ENCODE results near the gene PRKCA. TPM values are rescaled to one million over a fixed set of nuclear protein-coding genes. Genes with fewer than 3 reads are reported as not detected.

The PRKCA gene
- total and polyA plus RNA-seq, 9 of the 15 experiments (the other 6 are each of a cell fraction or from before 2014, with no cell fraction given): 3.2 to 33.0 (median 17.8) TPM

GRCh38 chr17:66829386-66829864, 527.0 kb downstream of the PRKCA start:
- H3K4me1 ChIP-seq (replicated peaks in 1 of 2; ENCODE audit: control insufficient read depth in 2 of 2, insufficient read depth in 2 of 2, low read length in 2 of 2): no peaks in the 10 kb centered on the region
- in situ Hi-C loops (cut with MboI): no loop called here
- H3K4me3 ChIP-seq: no peak overlapping the region
- H3K36me3 ChIP-seq (ENCODE audit: control insufficient read depth, insufficient read depth, low read length): no peaks in the 10 kb centered on the region
- no peaks in the 10 kb centered on the region for H3K9me3 ChIP-seq (replicated peaks; ENCODE audit: control insufficient read depth, insufficient read depth, low read depth, low read length)
- intact Hi-C loops (cut with micrococcal nuclease): no loop called here
- peak; percentile 87 for ATAC-seq
- BruUV-seq (replicated peaks): no TSS peak
- H3K27ac ChIP-seq (ENCODE audit: extremely low read depth, low read depth, low read length): no peak overlapping the region
- peaks cover 3 to 48% of the 10 kb centered on the region in 2 experiments; a peak in 4 of 5 replicates for H3K27me3 ChIP-seq (ENCODE audit: control insufficient read depth in 2 of 2, insufficient read depth in 2 of 2, low read length in 2 of 2)
- H3K79me2 ChIP-seq (ENCODE audit: control insufficient read depth, insufficient read depth, low read length): no peaks in the 10 kb centered on the region
- peak; percentile 44 for FAIRE-seq
- no peak overlapping the region for H3K9ac ChIP-seq (ENCODE audit: insufficient read depth in 1 of 2, low read depth in 2 of 2, low read length in 2 of 2)
- WGBS (ENCODE audit: insufficient coverage, low coverage, missing lambda C conversion rate): 11% methylated on average over 18 of the region's 18 CpGs
- H3K4me2 ChIP-seq (ENCODE audit: insufficient read depth, low read length): no peak overlapping the region
- CTCF ChIA-PET (ENCODE audit: low intra/inter-chr PET ratio): no interaction called here
- POLR2A ChIA-PET: no interaction called here
- peaks cover 10% of the 10 kb centered on the region for H4K20me1 ChIP-seq (replicated peaks; ENCODE audit: control insufficient read depth, insufficient read depth, low read length)
- H2AFZ ChIP-seq (ENCODE audit: low read depth, low read length): no peak overlapping the region
- peak; percentile 34 to 45 (median 39) for DNase-seq (ENCODE audit: extremely low read depth in 1 of 4, low spot score in 3 of 4)
- H3K9me1 ChIP-seq (ENCODE audit: control insufficient read depth, insufficient read depth, low read length): no peaks in the 10 kb centered on the region
- TF ChIP-seq CC2D1A (IDR thresholded peaks at IDR 0.05): no peak
- TF ChIP-seq ZNF766 (CRISPR knock-in tag; conservative IDR thresholded peaks at IDR 0.05): 0 out of 2 replicates have a peak, but pooled peaks have one; percentile 59
- TF ChIP-seq U2AF1 (optimal IDR thresholded peaks at IDR 0.05; ENCODE audit: low read depth, low read length): no peak
- TF ChIP-seq SNAPC5 (CRISPR knock-in tag; IDR thresholded peaks at IDR 0.05): no peak
- TF ChIP-seq SREBF1 (IDR thresholded peaks at IDR 0.05; ENCODE audit: borderline replicate concordance, low read depth, low read length): no peak
- no peak for TF ChIP-seq ZNF408 (CRISPR knock-in tag; IDR thresholded peaks at IDR 0.05; ENCODE audit: low read depth)
- TF ChIP-seq ZNF384 (IDR thresholded peaks at IDR 0.05; ENCODE audit: low read depth, low read length): no peak
- no peak for TF ChIP-seq KLF10 (CRISPR knock-in tag; IDR thresholded peaks at IDR 0.05)
- no peak for TF ChIP-seq CBX8 (IDR thresholded peaks at IDR 0.05; ENCODE audit: borderline replicate concordance, extremely low read depth, low read depth, low read length, poor library complexity, severe bottlenecking)
- TF ChIP-seq DMBX1 (CRISPR knock-in tag; IDR thresholded peaks at IDR 0.05; ENCODE audit: borderline replicate concordance): no peak
- TF ChIP-seq HCFC1 (IDR thresholded peaks at IDR 0.05; ENCODE audit: low read depth, low read length): no peak
- TF ChIP-seq, protein P1, sequence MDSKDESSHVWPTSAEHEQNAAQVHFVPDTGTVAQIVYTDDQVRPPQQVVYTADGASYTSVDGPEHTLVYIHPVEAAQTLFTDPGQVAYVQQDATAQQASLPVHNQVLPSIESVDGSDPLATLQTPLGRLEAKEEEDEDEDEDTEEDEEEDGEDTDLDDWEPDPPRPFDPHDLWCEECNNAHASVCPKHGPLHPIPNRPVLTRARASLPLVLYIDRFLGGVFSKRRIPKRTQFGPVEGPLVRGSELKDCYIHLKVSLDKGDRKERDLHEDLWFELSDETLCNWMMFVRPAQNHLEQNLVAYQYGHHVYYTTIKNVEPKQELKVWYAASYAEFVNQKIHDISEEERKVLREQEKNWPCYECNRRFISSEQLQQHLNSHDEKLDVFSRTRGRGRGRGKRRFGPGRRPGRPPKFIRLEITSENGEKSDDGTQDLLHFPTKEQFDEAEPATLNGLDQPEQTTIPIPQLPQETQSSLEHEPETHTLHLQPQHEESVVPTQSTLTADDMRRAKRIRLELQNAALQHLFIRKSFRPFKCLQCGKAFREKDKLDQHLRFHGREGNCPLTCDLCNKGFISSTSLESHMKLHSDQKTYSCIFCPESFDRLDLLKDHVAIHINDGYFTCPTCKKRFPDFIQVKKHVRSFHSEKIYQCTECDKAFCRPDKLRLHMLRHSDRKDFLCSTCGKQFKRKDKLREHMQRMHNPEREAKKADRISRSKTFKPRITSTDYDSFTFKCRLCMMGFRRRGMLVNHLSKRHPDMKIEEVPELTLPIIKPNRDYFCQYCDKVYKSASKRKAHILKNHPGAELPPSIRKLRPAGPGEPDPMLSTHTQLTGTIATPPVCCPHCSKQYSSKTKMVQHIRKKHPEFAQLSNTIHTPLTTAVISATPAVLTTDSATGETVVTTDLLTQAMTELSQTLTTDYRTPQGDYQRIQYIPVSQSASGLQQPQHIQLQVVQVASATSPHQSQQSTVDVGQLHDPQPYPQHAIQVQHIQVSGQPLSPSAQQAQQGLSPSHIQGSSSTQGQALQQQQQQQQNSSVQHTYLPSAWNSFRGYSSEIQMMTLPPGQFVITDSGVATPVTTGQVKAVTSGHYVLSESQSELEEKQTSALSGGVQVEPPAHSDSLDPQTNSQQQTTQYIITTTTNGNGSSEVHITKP (IDR thresholded peaks at IDR 0.05; ENCODE audit: partially characterized antibody): no peak
- TF ChIP-seq SRSF9 (IDR thresholded peaks at IDR 0.05; ENCODE audit: borderline replicate concordance, low read depth, low read length): no peak
- TF ChIP-seq CEBPB (tag; IDR thresholded peaks at IDR 0.05): no peak

All from K562 (cell line).